HG03039 (cell line): ENCODE measurements around the gene CCDC178.
"Not testable (repeated sequence)": the region's sequence is repeated elsewhere in the genome, so short reads cannot be mapped to it uniquely, and the experiment has no call there.

ENCODE experiments used
- ATAC-seq: cut with Tn5 transposase; IDR thresholded peaks from one replicate; pipeline ENCODE4 v1.9.1; 2021; ENCODE audit warnings: mild to moderate bottlenecking, moderate library complexity; ENCODE audit not compliant: unreplicated experiment

The CCDC178 gene, protein sequence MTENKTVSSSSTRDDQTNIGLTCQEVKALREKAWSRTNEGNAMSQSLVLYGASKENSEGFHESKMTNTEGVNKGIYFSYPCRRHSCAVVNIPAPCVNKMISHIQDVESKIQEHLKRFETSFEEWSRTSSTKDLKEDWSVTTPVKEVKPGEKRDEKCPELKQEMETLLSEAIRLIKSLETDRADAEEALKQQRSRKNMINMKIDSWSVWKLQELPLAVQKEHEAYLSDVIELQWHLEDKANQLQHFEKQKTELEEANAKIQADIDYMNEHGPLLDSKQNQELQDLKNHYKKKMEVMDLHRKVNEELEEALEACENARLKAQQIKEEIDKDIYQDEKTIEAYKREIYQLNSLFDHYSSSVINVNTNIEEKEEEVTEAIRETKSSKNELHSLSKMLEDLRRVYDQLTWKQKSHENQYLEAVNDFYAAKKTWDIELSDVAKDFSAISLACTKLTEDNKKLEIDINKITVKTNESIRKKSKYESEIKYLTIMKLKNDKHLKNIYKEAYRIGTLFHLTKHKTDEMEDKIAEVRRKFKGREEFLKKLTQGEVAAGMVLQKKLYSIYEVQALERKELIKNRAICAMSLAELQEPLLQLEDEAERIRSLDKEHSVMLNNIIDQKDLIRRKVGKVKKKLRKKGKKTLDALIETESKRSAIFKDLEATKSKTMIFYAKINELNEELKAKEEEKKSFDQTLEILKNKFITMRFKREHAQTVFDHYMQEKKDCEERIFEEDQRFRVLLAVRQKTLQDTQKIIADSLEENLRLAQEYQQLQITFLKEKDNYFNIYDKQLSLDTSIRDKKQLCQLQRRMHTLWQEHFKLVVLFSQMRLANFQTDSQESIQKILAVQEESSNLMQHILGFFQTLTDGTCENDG

GRCh38 chr18:33440060-33441043 lies at the start of gene CCDC178:
TSS of gene CCDC178 (minus strand) at chr18:33440721. CDS start at chr18:33412088, 28,633 bp downstream.
- ATAC-seq: no peak

DNA sequence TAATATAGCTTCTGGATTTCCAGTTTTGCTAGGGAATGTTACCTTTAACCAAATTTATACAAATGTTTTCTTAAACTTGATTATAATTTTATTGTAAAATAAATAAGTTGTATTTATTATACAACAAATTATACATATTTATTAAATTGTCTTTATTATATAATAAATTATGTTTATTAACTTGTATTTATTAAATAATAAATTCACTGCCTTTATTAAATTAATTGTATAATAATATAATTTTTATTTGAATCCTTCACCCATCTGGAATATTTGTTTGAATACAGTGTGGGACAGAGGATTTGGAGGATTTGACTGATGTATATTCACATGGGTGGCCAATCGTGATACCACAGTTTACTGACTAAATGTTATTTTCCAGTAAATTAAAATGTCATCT lies 43.4 kb upstream of the CCDC178 start:
- ATAC-seq: no peak

GRCh38 chr18:33472509-33472908 lies 32.0 kb upstream of the CCDC178 start:
- ATAC-seq: no peak

DNA sequence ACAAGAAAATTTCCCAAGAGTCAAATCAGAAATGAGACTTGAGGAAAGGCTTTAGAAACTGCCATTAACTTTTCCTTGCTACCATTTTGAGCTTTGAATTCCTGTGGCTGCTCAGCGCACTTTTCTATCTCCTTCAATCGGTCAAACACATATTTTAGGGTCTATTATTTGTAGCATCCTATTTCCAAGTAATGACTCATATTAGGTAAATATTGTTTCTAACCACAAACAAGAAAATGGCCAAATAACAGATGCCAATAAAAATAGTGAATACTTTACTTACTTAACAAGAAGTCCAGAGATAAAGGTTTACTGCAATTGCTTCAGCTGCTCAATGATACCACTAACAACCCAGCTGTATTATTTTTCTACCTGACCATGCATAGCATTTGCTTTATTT lies 29.7 kb upstream of the CCDC178 start:
- ATAC-seq: no peak

- no peak for ATAC-seq
Observed at GRCh38 chr18:33469699-33470098, 29.2 kb upstream of the CCDC178 start.

GRCh38 chr18:33467531-33467930 lies 27.0 kb upstream of the CCDC178 start:
- no peak for ATAC-seq

DNA sequence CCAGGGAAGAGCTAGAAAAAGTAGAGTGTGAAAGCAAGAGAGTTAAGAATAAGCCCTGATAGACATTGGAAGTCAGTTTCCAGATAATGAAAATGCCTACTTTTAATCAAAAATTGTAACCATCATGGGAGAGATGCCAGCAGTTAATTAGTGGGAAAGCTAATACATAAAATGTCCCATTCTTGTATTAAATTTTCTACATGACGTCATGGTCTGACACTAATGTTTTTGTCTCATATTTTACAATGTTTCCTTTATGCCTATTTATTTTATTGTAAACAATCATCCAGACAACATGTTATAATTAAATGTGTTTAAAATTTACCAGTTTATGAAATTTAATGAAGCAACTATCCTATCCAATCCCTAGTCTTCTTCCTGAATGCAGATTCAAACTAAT lies 26.3 kb upstream of the CCDC178 start:
- ATAC-seq: no peak

DNA sequence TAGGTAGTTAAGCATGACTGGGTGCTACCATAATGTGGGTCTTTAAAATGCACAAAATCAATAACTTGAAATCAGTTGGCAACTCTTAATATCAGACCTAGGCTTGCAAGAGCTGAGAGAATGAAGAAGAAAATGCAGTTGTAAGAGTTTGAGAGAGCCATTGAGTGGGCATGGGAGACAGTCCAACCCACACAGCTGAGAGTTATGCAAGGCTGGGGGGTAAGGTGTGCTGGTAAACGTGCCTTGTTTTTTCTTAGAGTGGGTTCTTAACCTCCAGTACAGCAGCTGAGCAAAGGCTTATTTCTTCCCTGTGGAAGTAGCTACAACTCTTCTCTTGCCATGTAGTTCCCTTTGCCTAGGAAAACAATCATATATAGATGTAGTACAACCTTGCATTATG lies 20.2 kb upstream of the CCDC178 start:
- ATAC-seq: no peak

DNA sequence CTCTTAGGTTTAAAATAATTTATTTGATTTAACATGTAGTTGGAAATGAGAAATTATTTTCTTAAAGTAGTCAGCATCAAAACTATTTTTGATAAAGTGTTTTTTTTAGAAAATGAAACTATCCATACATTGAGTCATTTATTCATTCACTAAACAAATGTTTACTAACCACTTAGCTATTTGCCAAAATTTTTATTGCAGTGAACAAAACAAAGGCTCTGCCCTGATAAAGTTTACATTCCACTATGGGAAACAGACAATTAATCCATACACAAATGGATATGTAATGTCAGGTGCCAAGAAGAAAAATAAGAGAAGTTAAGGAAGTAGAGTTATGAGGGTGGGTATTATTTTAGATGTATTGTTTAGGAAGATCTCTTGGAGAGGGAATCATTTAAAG lies 19.1 kb upstream of the CCDC178 start:
- ATAC-seq: no peak

- no peak for ATAC-seq
Observed at GRCh38 chr18:33446604-33447003, 6.1 kb upstream of the CCDC178 start.

GRCh38 chr18:33444709-33445108 lies 4.2 kb upstream of the CCDC178 start:
- ATAC-seq: no peak

DNA sequence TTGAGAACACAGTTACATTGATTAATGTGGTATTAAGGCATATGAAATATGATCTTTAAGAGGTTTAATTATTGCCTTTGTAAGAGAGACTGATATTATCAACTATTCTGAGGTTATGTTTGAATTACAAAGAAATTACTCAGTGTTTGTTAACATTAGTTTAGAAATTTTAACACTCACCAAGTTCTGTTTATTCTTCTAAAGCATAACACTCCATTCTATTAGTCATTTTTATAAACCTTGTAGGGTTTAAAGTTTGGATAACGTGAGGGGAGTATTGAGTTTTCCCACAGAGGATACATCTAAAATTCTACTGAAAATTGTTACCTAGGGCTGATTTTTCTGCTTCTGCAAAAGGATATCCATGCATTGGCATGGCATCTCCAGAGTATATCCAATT lies 7.7 kb downstream of the CCDC178 start:
- ATAC-seq: no peak

DNA sequence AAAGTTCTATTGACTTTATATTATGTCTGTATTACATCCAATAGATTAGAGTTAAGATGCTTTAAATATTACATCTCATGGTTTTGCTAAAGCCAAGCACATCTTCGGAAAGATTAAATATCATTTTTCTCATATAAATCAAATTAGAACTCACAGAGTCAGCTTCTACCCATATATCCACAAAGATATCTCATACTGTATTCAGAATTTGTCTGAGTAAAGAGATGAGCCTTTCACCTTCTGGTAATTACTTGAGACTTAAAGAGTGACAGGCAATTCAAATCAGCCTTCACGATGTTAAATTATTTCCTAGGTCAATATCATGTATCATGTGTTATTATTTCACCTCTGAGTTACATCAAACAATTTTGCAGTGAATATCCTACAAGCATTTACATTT lies 13.0 kb downstream of the CCDC178 start:
- no peak for ATAC-seq

DNA sequence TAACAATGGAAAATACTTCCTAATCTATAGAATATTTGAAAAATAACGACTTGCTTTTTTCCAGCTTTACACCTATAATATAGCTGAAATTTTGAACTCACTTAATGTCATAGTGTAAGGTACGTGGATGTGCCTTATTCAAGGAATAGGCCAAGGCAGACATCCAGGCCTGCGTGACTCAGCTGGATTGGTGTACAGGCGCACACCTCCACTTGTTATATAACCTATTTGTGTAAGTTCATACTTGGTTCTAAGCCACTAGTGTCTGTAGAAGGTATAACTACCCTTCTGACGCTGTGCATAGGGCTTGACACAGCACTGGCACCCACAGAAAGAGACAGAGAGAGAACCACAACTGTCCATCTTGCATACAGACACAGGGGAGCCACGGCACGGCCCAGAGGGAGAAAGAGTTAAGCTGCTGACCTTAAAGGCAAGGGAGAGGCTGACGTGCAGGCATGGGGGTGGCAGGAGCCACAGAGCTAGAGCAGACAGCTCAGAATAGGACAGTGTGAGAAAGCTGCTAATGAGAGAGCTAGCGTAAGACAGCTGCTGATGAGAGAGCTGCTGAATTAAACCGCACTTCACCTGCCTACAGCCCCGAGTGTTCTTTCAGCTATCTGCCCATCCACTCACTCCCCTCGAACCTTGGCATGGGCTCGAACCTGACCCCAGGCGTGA lies 16.1 kb downstream of the CCDC178 start:
- no peak for ATAC-seq

- ATAC-seq: no peak
Observed at GRCh38 chr18:33421225-33421624, 19.3 kb downstream of the CCDC178 start.

- no peak for ATAC-seq
Observed at GRCh38 chr18:33404244-33404873, 36.2 kb downstream of the CCDC178 start.

DNA sequence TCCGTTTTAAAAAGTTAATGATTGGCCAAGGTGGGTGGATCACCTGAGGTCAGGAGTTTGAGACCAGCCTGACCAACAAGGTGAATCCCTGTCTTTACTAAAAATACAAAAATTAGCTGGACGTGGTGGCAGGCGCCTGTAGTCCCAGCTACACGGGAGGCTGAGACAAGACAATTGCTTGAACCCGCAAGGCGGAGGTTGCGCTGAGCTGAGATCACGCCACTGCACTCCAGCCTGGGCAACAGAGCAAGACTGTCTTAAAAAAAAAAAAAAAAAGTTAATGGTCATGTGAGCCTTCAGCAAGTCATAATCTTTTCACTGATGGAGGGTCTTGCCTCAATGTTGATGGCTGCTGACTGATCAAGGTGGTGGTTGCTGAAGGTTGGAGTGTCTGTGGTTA lies 41.6 kb downstream of the CCDC178 start:
- ATAC-seq: not testable (repeated sequence)

DNA sequence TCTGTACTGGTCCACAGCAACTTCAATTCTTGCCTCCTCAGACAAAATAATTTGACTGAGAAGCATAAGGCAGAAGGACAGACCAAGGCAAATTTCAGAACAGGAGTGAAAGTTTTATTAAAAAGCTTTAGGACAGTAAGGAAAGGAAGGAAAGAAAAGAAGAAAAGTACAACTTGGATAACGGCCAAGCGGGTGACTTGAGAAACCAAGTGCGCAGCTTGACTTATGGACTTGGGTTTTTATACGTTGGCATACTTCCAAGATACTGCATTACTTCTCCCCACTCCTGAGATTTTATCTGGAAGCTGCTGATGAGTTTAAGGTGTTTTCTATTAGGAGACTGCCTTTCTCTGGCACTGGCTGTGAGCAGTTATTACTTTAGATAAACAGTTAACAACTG lies 64.7 kb downstream of the CCDC178 start:
- ATAC-seq: no peak

DNA sequence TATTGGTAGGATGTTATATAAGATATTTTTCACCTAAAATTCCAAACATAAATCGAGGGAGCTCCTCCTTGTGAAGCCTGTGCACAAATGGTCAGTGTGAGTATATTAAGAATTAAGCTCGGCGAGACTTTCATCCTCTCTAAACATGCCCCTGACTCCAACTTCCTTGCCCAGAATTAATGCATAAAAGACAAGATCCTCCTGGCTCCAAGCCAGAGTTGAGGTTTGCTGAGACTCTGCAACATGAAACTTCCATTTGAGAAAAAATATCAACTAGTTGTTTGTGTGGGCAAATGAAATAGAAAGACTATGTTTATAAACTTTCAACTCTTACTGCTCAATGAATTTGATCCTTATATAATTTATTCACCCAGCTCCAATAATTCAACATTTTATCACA lies 68.1 kb downstream of the CCDC178 start:
- no peak for ATAC-seq
